CD14-positive monocyte (primary cell): ENCODE measurements around the gene ILDR1. TPM values are rescaled to one million over a fixed set of nuclear protein-coding genes. Genes with fewer than 3 reads are reported as not detected.
"Not testable (repeated sequence)": the region's sequence is repeated elsewhere in the genome, so short reads cannot be mapped to it uniquely, and the experiment has no call there.

Experiments used
- DNase-seq, 3 donors: peaks; one replicate each; pipeline ENCODE4 v3.0.0-alpha.2; 2011 to 2022
- H2AFZ ChIP-seq: 2 replicates; pipeline ENCODE4 v1.6.0; 2012; ENCODE audit warnings: mild to moderate bottlenecking, low read depth, low read length, inconsistent platforms; ENCODE audit not compliant: insufficient read depth, poor library complexity, severe bottlenecking
- H3K27ac ChIP-seq, 2 donors: 1 replicate in 1 of 2; 2 replicates in 1 of 2; pipeline ENCODE4 v1.5.1; 2012 to 2013; ENCODE audit warnings: low read length in 2 of 2, control low read depth in 1 of 2, inconsistent platforms in 1 of 2, low read depth in 1 of 2, mild to moderate bottlenecking in 1 of 2
- H3K27me3 ChIP-seq, 2 donors: one replicate each; pipeline versions ENCODE4 v1.6.0 to v1.6.1; 2011 to 2013; ENCODE audit warnings: low read length in 2 of 2; ENCODE audit not compliant: control insufficient read depth in 2 of 2, insufficient read depth in 2 of 2
- H3K36me3 ChIP-seq, 2 donors: replicated peaks in 1 of 2; 1 replicate in 1 of 2; 2 replicates in 1 of 2; pipeline versions ENCODE4 v1.5.1 to v1.6.1; 2012 to 2013; ENCODE audit warnings: low read length in 2 of 2, control low read depth in 1 of 2, inconsistent platforms in 1 of 2, mild to moderate bottlenecking in 1 of 2; ENCODE audit not compliant: insufficient read depth in 2 of 2, control insufficient read depth in 1 of 2
- H3K4me1 ChIP-seq, 2 donors: 1 replicate in 1 of 2; 2 replicates in 1 of 2; pipeline versions ENCODE4 v1.5.1 to v1.6.1; 2012 to 2013; ENCODE audit warnings: low read length in 2 of 2, control low read depth in 1 of 2, inconsistent platforms in 1 of 2, mild to moderate bottlenecking in 1 of 2, moderate library complexity in 1 of 2; ENCODE audit not compliant: insufficient read depth in 2 of 2, control insufficient read depth in 1 of 2
- H3K4me2 ChIP-seq: replicated peaks from 2 replicates; pipeline ENCODE3; 2012; ENCODE audit warnings: low read length, moderate library complexity, mild to moderate bottlenecking; ENCODE audit not compliant: poor library complexity, severe bottlenecking; ENCODE audit errors: extremely low read depth
- H3K4me3 ChIP-seq, 3 experiments: fragments of 200-600 bp in 1 of 3; sonication (generic) in 1 of 3; replicated peaks in 1 of 3; 1 replicate in 2 of 3; 2 replicates in 1 of 3; pipeline ENCODE4 v1.5.1; 2011 to 2013; ENCODE audit warnings: low read length in 3 of 3, mild to moderate bottlenecking in 3 of 3, control low read depth in 2 of 3, low read depth in 2 of 3, inconsistent platforms in 1 of 3, moderate library complexity in 1 of 3
- H3K79me2 ChIP-seq: 2 replicates; pipeline ENCODE4 v1.6.0; 2012; ENCODE audit warnings: mild to moderate bottlenecking, control low read depth, inconsistent platforms, low read length, moderate library complexity; ENCODE audit not compliant: insufficient read depth
- H3K9ac ChIP-seq: 2 replicates; pipeline ENCODE4 v1.6.0; 2017; ENCODE audit warnings: low read length, mild to moderate bottlenecking; ENCODE audit not compliant: insufficient read depth, poor library complexity, severe bottlenecking
- H3K9me3 ChIP-seq, 2 donors: replicated peaks in 1 of 2; 1 replicate in 1 of 2; 2 replicates in 1 of 2; pipeline versions ENCODE4 v1.5.1 to v1.6.1; 2012 to 2013; ENCODE audit warnings: low read length in 2 of 2, control low read depth in 1 of 2; ENCODE audit not compliant: control insufficient read depth in 1 of 2, insufficient read depth in 1 of 2
- H4K20me1 ChIP-seq: 2 replicates; pipeline ENCODE4 v1.6.0; 2012; ENCODE audit warnings: mild to moderate bottlenecking, low read length, control low read depth, moderate library complexity; ENCODE audit not compliant: insufficient read depth
- H3K27ac Mint-ChIP-seq, 7 donors: one replicate each; pipeline ENCODE4 v1.8.0; 2020; ENCODE audit warnings: mild to moderate bottlenecking in 7 of 7, mixed read lengths in 7 of 7, moderate library complexity in 6 of 7, inconsistent platforms in 2 of 7
- H3K27me3 Mint-ChIP-seq, 3 donors: one replicate each; pipeline ENCODE4 v1.8.0; 2021 to 2022; ENCODE audit warnings: low read depth in 3 of 3, mild to moderate bottlenecking in 3 of 3, mixed read lengths in 3 of 3, moderate library complexity in 3 of 3, inconsistent platforms in 1 of 3
- H3K36me3 Mint-ChIP-seq, 2 donors: one replicate each; pipeline ENCODE4 v1.8.0; 2020; ENCODE audit warnings: mixed read lengths in 2 of 2, inconsistent platforms in 1 of 2, mild to moderate bottlenecking in 1 of 2
- H3K4me1 Mint-ChIP-seq: one replicate; pipeline ENCODE4 v1.8.0; 2020; ENCODE audit warnings: mild to moderate bottlenecking, mixed read lengths
- H3K4me3 Mint-ChIP-seq, 2 donors: one replicate each; pipeline ENCODE4 v1.8.0; 2020; ENCODE audit warnings: mild to moderate bottlenecking in 2 of 2, mixed read lengths in 2 of 2, moderate library complexity in 1 of 2
- H3K9me3 Mint-ChIP-seq, 7 donors: one replicate each; pipeline ENCODE4 v1.8.0; 2020 to 2022; ENCODE audit warnings: mixed read lengths in 7 of 7, mild to moderate bottlenecking in 6 of 7, moderate library complexity in 6 of 7, inconsistent platforms in 2 of 7
- CTCF ChIP-seq: fragments of 200-600 bp; IDR thresholded peaks from one replicate; pipeline ENCODE4 v1.8.0; 2022; ENCODE audit warnings: antibody characterized with exemption, mild to moderate bottlenecking
- WGBS: methylation state at CpG from one replicate; pipeline ENCODE4 v1.1.5; 2013; ENCODE audit warnings: missing lambda C conversion rate; ENCODE audit not compliant: insufficient coverage; 5-methylcytosine and 5-hydroxymethylcytosine counted together
- intact Hi-C, 2 donors: fragments of 100-400 bp; cut with micrococcal nuclease; formaldehyde crosslinking; loops; one replicate each; pipeline versions ENCODE4 v1.15.0 to v1.15.1; 2023
- polyA plus RNA-seq, 3 donors: library from polyadenylated mRNA; depleted of rRNA in 1 of 3; unstranded in 2 of 3; stranded (reverse) in 1 of 3; fragments of 300-500 nt in 2 of 3; fragments of >200 nt in 1 of 3; fragmentation: Illumina TruSeq in 2 of 3; gene quantifications; 1 replicate in 2 of 3; 2 replicates in 1 of 3; pipeline ENCODE4 v1.2.3, GENCODE V29; 2012 to 2021

The ILDR1 gene
- polyA plus RNA-seq, 3 donors: 0.12 to 0.28 (median 0.20) TPM

DNA sequence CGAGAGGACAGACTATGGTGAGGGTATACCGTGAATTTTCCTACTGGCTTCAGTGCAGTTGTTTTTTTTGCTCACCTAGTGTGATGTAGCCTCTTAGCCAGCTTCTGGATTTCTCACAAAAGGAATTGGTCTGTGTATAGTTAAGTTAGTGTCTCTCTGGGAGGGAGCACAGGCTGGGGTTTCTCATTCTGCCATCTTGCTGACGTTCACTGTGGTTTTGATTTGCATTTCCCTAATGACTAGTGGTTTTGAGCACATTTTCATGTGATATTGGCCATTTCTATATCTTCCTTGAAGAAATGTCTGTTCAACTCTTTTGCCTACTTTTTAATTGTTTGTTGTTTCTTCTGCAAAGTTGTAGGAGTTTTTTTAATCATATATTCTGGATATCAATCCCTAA, 30.9 kb upstream of the ILDR1 start:
- Histone ChIP-seq H3K4me2 (no peak overlapping the region), H3K27me3 (no peaks in the 10 kb centered on the region), H3K4me3 (no peak overlapping the region), H4K20me1 (peaks cover 2% of the 10 kb centered on the region), H3K79me2 (peaks cover 27% of the 10 kb centered on the region), H3K9me3 (no peaks in the 10 kb centered on the region), H2AFZ (no peak overlapping the region), H3K27ac (no peak overlapping the region), H3K4me1 (peaks cover 15 to 30% of the 10 kb centered on the region in 2 donors), H3K9ac (no peak overlapping the region), H3K36me3 (no peaks in the 10 kb centered on the region)
- WGBS: 93% methylated on average over 2 of the region's 3 CpGs
- H3K9me3 Mint-ChIP-seq: peaks cover 0 to 2% (median 0%) of the 10 kb centered on the region in 7 donors
- peak overlapping the region in 5 of 7 donors; percentile 5 to 75 (median 32) for H3K27ac Mint-ChIP-seq
- H3K36me3 Mint-ChIP-seq: peaks cover 3 to 6% of the 10 kb centered on the region in 2 donors
- intact Hi-C loops: loop anchor here in 1 of 2 donors (10.0 kb wide), 1 partner anchor 58 kb away; no protein-coding TSS in a partner anchor
- TF ChIP-seq CTCF: no peak
- peaks cover 26% of the 10 kb centered on the region for H3K4me1 Mint-ChIP-seq
- peaks cover 0 to 2% (median 0%) of the 10 kb centered on the region in 3 donors for H3K27me3 Mint-ChIP-seq
- no peak overlapping the region for H3K4me3 Mint-ChIP-seq
- DNase-seq: peak in 1 of 3 donors; percentile 43

- H3K36me3 ChIP-seq, H3K9me3 ChIP-seq, H3K27ac ChIP-seq, H3K9ac ChIP-seq, H3K4me3 Mint-ChIP-seq, DNase-seq, H3K4me1 Mint-ChIP-seq, H2AFZ ChIP-seq, H3K27me3 ChIP-seq, H3K36me3 Mint-ChIP-seq, intact Hi-C loops, H3K4me2 ChIP-seq, H4K20me1 ChIP-seq, H3K27me3 Mint-ChIP-seq, H3K4me1 ChIP-seq, H3K79me2 ChIP-seq, H3K27ac Mint-ChIP-seq, H3K9me3 Mint-ChIP-seq, H3K4me3 ChIP-seq: not testable (repeated sequence)
- WGBS: no CpG with 5 or more reads among the region's 11 CpGs
Measured at GRCh38 chr3:122047773-122048172, 25.7 kb upstream of the ILDR1 start.

- intact Hi-C loops, H3K4me1 Mint-ChIP-seq, H3K9me3 Mint-ChIP-seq, H3K27me3 Mint-ChIP-seq, H3K27me3 ChIP-seq, DNase-seq, H3K36me3 ChIP-seq, H2AFZ ChIP-seq, H4K20me1 ChIP-seq, H3K79me2 ChIP-seq, H3K4me3 ChIP-seq, H3K36me3 Mint-ChIP-seq, H3K9me3 ChIP-seq, H3K4me2 ChIP-seq, H3K27ac ChIP-seq, H3K9ac ChIP-seq, H3K27ac Mint-ChIP-seq, H3K4me1 ChIP-seq, H3K4me3 Mint-ChIP-seq: not testable (repeated sequence)
- no CpG with 5 or more reads among the region's 16 CpGs for WGBS
Measured at GRCh38 chr3:122047296-122047695, 25.2 kb upstream of the ILDR1 start.
